Smooth muscle cell (in vitro differentiated cells): ENCODE measurements around the gene GMCL2. TPM values are rescaled to one million over a fixed set of nuclear protein-coding genes. Genes with fewer than 3 reads are reported as not detected.

ENCODE experiments used
- DNase-seq: peaks from one replicate; lab custom pipeline; 2025; ENCODE audit not compliant: unreplicated experiment; lab: John Stamatoyannopoulos, UW
- H2AFZ ChIP-seq: fragments of 200-600 bp; sonication (generic); 2 replicates; pipeline ENCODE4 v1.6.0; 2016; ENCODE audit warnings: antibody characterized with exemption, low read depth, mild to moderate bottlenecking
- H3F3A ChIP-seq: fragments of 200-600 bp; sonication (generic); 2 replicates; pipeline ENCODE4 v1.6.0; 2017; ENCODE audit warnings: antibody characterized with exemption, low read depth
- H3K27ac ChIP-seq: fragments of 200-600 bp; sonication (generic); 2 replicates; pipeline ENCODE4 v1.5.1; 2016; ENCODE audit warnings: low read depth, mild to moderate bottlenecking
- H3K27me3 ChIP-seq: fragments of 200-600 bp; sonication (generic); 2 replicates; pipeline ENCODE4 v1.6.1; 2016; ENCODE audit warnings: low read depth, mild to moderate bottlenecking
- H3K36me3 ChIP-seq: fragments of 200-600 bp; sonication (generic); 2 replicates; pipeline ENCODE4 v1.5.1; 2016; ENCODE audit warnings: low read depth
- H3K4me1 ChIP-seq: fragments of 200-600 bp; sonication (generic); 2 replicates; pipeline ENCODE4 v1.5.1; 2016; ENCODE audit warnings: low read depth
- H3K4me2 ChIP-seq: fragments of 200-600 bp; sonication (generic); 2 replicates; pipeline ENCODE4 v1.6.0; 2016; ENCODE audit warnings: mild to moderate bottlenecking
- H3K4me3 ChIP-seq: fragments of 200-600 bp; sonication (generic); 2 replicates; pipeline ENCODE4 v1.5.1; 2016; ENCODE audit warnings: mild to moderate bottlenecking
- H3K79me2 ChIP-seq: fragments of 200-600 bp; sonication (generic); 2 replicates; pipeline ENCODE4 v1.6.0; 2016; ENCODE audit warnings: low read depth, mild to moderate bottlenecking
- H3K9ac ChIP-seq: fragments of 200-600 bp; sonication (generic); 2 replicates; pipeline ENCODE4 v1.6.0; 2016; ENCODE audit warnings: low read depth
- H3K9me3 ChIP-seq: fragments of 200-600 bp; sonication (generic); replicated peaks from 2 replicates; pipeline ENCODE4 v1.5.1; 2016; ENCODE audit warnings: low read depth
- H4K20me1 ChIP-seq: fragments of 200-600 bp; sonication (generic); 2 replicates; pipeline ENCODE4 v1.6.0; 2016; ENCODE audit warnings: low read depth
- WGBS: methylation state at CpG from one replicate; pipeline ENCODE4 v1.1.7; 2016; ENCODE audit warnings: low lambda C conversion rate; 5-methylcytosine and 5-hydroxymethylcytosine counted together
- polyA plus RNA-seq: library from polyadenylated mRNA; unstranded; fragments of >200 nt; fragmentation: Nextera tagmentation; extraction: Ambion mirVana; gene quantifications from 2 replicates; pipeline ENCODE4 v1.2.1, GENCODE V29; 2016
- total RNA-seq: library from RNA; depleted of rRNA; stranded (reverse); fragments of >200 nt; gene quantifications from 2 replicates; pipeline ENCODE4 v1.2.3, GENCODE V29; 2014
- TF ChIP-seq, protein P1 (sequence below): fragments of 200-600 bp; sonication (generic); IDR thresholded peaks from 2 replicates; pipeline ENCODE4 v1.5.1; 2017; ENCODE audit warnings: borderline replicate concordance, mild to moderate bottlenecking, antibody characterized with exemption; ENCODE audit not compliant: insufficient read depth, poor library complexity, severe bottlenecking

GMCL2 gene
- total and polyA plus RNA-seq, 2 experiments from 2014 or later: 0.22 TPM; not detected in 1

DNA sequence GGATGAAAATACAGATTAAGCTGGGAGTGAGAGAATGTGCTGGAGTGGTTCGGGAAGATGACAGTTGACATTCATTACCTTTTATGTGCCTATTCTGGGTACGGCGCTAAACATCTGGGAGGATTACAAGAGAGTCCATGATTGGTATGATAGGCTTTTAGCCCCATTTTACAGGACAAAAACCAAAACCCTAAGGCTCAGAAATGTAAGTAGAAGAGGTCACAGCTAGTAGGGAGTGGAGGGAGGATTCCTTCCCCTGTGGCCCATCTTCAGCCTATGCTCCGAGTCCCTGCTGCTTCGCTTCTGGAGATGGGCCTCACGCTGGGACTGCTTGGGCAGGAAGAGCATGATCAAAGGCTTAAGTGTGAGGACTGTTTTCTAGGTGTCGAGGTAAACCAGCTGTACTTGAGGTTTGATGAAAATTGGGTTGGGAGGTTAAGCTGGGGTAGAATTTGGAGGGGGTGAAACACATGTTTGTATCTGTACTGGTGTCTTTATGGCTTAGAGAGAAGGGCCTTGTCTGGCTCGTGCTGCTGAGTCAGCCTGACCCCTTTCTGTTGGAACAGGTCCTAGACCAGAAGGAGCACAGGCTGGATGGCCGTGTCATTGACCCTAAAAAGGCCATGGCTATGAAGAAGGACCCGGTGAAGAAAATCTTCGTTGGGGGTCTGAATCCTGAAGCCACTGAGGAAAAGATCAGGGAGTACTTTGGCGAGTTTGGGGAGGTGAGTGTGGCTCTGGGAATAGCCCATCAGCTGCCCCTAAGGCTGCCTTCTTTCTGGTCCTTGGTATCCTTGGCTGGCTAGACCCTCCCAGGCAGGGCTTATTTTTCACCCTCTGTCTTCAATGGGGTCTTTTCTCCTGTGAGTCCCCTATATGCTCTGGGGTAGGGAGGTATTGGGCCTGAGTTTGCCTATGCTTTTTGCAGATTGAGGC, 19.3 kb upstream of the GMCL2 start:
- peaks cover 11% of the 10 kb centered on the region for H3K4me1 ChIP-seq
- peaks cover 51% of the 10 kb centered on the region for H3K79me2 ChIP-seq
- H3K27me3 ChIP-seq: no peaks in the 10 kb centered on the region
- H3K27ac ChIP-seq: peak overlapping the region; percentile 82
- H3K4me2 ChIP-seq: peak overlapping the region; percentile 95
- DNase-seq: no peak
- peaks cover 42% of the 10 kb centered on the region for H3F3A ChIP-seq
- H4K20me1 ChIP-seq: peaks cover 63% of the 10 kb centered on the region
- H3K9me3 ChIP-seq: no peaks in the 10 kb centered on the region
- H3K4me3 ChIP-seq: peak overlapping the region; percentile 99
- H3K9ac ChIP-seq: peak overlapping the region; percentile 89
- H2AFZ ChIP-seq: no peak overlapping the region
- TF ChIP-seq, protein P1, sequence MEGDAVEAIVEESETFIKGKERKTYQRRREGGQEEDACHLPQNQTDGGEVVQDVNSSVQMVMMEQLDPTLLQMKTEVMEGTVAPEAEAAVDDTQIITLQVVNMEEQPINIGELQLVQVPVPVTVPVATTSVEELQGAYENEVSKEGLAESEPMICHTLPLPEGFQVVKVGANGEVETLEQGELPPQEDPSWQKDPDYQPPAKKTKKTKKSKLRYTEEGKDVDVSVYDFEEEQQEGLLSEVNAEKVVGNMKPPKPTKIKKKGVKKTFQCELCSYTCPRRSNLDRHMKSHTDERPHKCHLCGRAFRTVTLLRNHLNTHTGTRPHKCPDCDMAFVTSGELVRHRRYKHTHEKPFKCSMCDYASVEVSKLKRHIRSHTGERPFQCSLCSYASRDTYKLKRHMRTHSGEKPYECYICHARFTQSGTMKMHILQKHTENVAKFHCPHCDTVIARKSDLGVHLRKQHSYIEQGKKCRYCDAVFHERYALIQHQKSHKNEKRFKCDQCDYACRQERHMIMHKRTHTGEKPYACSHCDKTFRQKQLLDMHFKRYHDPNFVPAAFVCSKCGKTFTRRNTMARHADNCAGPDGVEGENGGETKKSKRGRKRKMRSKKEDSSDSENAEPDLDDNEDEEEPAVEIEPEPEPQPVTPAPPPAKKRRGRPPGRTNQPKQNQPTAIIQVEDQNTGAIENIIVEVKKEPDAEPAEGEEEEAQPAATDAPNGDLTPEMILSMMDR: no peak
- 54% methylated on average over 12 of the region's 12 CpGs for WGBS
- peaks cover 3% of the 10 kb centered on the region for H3K36me3 ChIP-seq

- H3K4me1 ChIP-seq: peaks cover 11% of the 10 kb centered on the region
- 5% methylated on average over 5 of the region's 5 CpGs for WGBS
- no peaks in the 10 kb centered on the region for H3K27me3 ChIP-seq
- no peak overlapping the region for H2AFZ ChIP-seq
- peaks cover 38% of the 10 kb centered on the region for H3F3A ChIP-seq
- H3K4me2 ChIP-seq: peak overlapping the region; percentile 95
- peak overlapping the region; percentile 99 for H3K4me3 ChIP-seq
- H3K27ac ChIP-seq: peak overlapping the region; percentile 82
- peaks cover 51% of the 10 kb centered on the region for H3K79me2 ChIP-seq
- DNase-seq: no peak
- H3K9ac ChIP-seq: peak overlapping the region; percentile 89
- H4K20me1 ChIP-seq: peaks cover 56% of the 10 kb centered on the region
- peaks cover 3% of the 10 kb centered on the region for H3K36me3 ChIP-seq
- TF ChIP-seq, protein P1: no peak
- no peaks in the 10 kb centered on the region for H3K9me3 ChIP-seq
Measured at GRCh38 chr5:178205749-178206047, 18.5 kb upstream of the GMCL2 start.

GRCh38 chr5:178204935-178205748, 18.0 kb upstream of the GMCL2 start:
- Histone ChIP-seq H4K20me1 (peaks cover 50% of the 10 kb centered on the region), H3K4me2 (peak overlapping the region; percentile 95), H3K27me3 (no peaks in the 10 kb centered on the region), H3K79me2 (peaks cover 51% of the 10 kb centered on the region), H3K27ac (peak overlapping the region; percentile 82), H3F3A (peaks cover 32% of the 10 kb centered on the region), H3K9me3 (no peaks in the 10 kb centered on the region), H2AFZ (no peak overlapping the region), H3K4me3 (peak overlapping the region; percentile 99), H3K36me3 (peaks cover 3% of the 10 kb centered on the region), H3K4me1 (peaks cover 11% of the 10 kb centered on the region), H3K9ac (peak overlapping the region; percentile 89)
- peak; percentile 22 for DNase-seq
- TF ChIP-seq, protein P1: no peak
- under 1% methylated on average over 57 of the region's 90 CpGs for WGBS
